Loucy (cell line): Measurements from ENCODE around the gene ADIPOR2.

Experiments
- H2AFZ ChIP-seq: fragments of 200-600 bp; sonication (generic); 2 replicates; pipeline ENCODE4 v1.6.0; 2016; ENCODE audit warnings: antibody characterized with exemption, mild to moderate bottlenecking, low read length, moderate library complexity
- H3F3A ChIP-seq: fragments of 200-600 bp; 2 replicates; pipeline ENCODE4 v1.6.0; 2016; ENCODE audit warnings: antibody characterized with exemption, low read depth, mild to moderate bottlenecking
- H3K27me3 ChIP-seq: fragments of 200-600 bp; sonication (generic); 2 replicates; pipeline ENCODE4 v1.6.1; 2014; ENCODE audit warnings: low read length, mild to moderate bottlenecking; ENCODE audit not compliant: insufficient read depth, poor library complexity, severe bottlenecking
- H3K36me3 ChIP-seq: fragments of 200-600 bp; sonication (generic); 2 replicates; pipeline ENCODE4 v1.6.1; 2016; ENCODE audit warnings: low read length; ENCODE audit not compliant: insufficient read depth
- H3K4me1 ChIP-seq: fragments of 200-600 bp; sonication (generic); 2 replicates; pipeline ENCODE4 v1.5.1; 2014; ENCODE audit warnings: low read length, mild to moderate bottlenecking; ENCODE audit not compliant: insufficient read depth, poor library complexity, severe bottlenecking
- H3K4me2 ChIP-seq: fragments of 200-600 bp; sonication (generic); 2 replicates; pipeline ENCODE4 v1.6.0; 2014; ENCODE audit warnings: antibody characterized with exemption, low read length, low read depth, mild to moderate bottlenecking; ENCODE audit not compliant: poor library complexity, severe bottlenecking
- H3K4me3 ChIP-seq: fragments of 200-600 bp; sonication (generic); 2 replicates; pipeline ENCODE4 v1.5.1; 2014; ENCODE audit warnings: low read length, mild to moderate bottlenecking, mixed read lengths; ENCODE audit not compliant: poor library complexity, severe bottlenecking
- H3K79me2 ChIP-seq: fragments of 200-600 bp; sonication (generic); 2 replicates; pipeline ENCODE4 v1.6.1; 2014; ENCODE audit warnings: low read length; ENCODE audit not compliant: insufficient read depth
- H3K9ac ChIP-seq: fragments of 200-600 bp; sonication (generic); 2 replicates; pipeline ENCODE4 v1.6.0; 2014; ENCODE audit warnings: mild to moderate bottlenecking, low read depth, low read length, moderate library complexity; ENCODE audit not compliant: poor library complexity, severe bottlenecking
- H3K9me2 ChIP-seq: fragments of 200-600 bp; sonication (generic); replicated peaks from 2 replicates; pipeline ENCODE4 v1.6.1; 2016; ENCODE audit warnings: low read depth, low read length, mixed read lengths
- H3K9me3 ChIP-seq: fragments of 200-600 bp; sonication (generic); 2 replicates; pipeline ENCODE4 v1.6.1; 2014; ENCODE audit warnings: mild to moderate bottlenecking, antibody characterized with exemption, low read length, low read depth; ENCODE audit not compliant: insufficient read depth
- H4K20me1 ChIP-seq: fragments of 200-600 bp; sonication (generic); 2 replicates; pipeline ENCODE4 v1.6.0; 2014; ENCODE audit warnings: antibody characterized with exemption, low read length, mild to moderate bottlenecking; ENCODE audit not compliant: insufficient read depth, poor library complexity, severe bottlenecking
- CTCF ChIP-seq: fragments of 200-600 bp; sonication (generic); conservative IDR thresholded peaks from 2 replicates; pipeline ENCODE4 v1.5.1; 2014; ENCODE audit warnings: mild to moderate bottlenecking, antibody characterized with exemption, low read length
- EZH2phosphoT487 ChIP-seq: fragments of 200-600 bp; IDR thresholded peaks from 2 replicates; pipeline ENCODE4 v1.6.1; 2018; ENCODE audit warnings: antibody characterized with exemption, mild to moderate bottlenecking, moderate library complexity, borderline replicate concordance

The ADIPOR2 gene

DNA sequence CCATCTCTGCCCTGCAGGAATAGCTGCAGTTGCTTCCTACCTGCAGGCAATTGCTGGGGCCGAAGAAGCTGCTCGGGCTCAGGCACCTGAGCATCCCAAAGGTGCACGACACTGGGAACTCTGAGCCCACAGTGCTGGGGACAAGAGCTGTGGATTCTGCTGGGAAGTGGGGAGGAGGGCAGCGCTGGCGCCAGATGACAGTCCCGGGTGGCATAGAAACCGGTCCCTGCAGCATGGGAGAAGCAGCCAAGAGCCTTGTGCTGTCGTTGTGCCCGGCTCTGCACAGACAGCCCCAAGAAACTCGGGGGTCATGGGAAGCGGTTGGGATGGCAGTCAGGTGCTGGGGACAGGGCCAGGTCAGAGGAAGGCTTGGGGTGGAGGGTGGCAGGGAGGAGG is 130.0 kb downstream of the ADIPOR2 start:
- H3K4me3 ChIP-seq: no peak overlapping the region
- no peak overlapping the region for H3K4me2 ChIP-seq
- no peaks in the 10 kb centered on the region for H3K36me3 ChIP-seq
- H3K27me3 ChIP-seq: no peaks in the 10 kb centered on the region
- H3K4me1 ChIP-seq: no peaks in the 10 kb centered on the region
- H3K9me3 ChIP-seq: no peaks in the 10 kb centered on the region
- TF ChIP-seq EZH2phosphoT487 (no peak), CTCF (no peak)
- no peak overlapping the region for H2AFZ ChIP-seq
- no peaks in the 10 kb centered on the region for H3K9me2 ChIP-seq
- no peaks in the 10 kb centered on the region for H3K79me2 ChIP-seq
- no peaks in the 10 kb centered on the region for H4K20me1 ChIP-seq
- H3F3A ChIP-seq: no peaks in the 10 kb centered on the region
- H3K9ac ChIP-seq: no peak overlapping the region

GRCh38 chr12:1821805-1822204 is 130.9 kb downstream of the ADIPOR2 start:
- no peaks in the 10 kb centered on the region for H3K27me3 ChIP-seq
- no peaks in the 10 kb centered on the region for H3K9me3 ChIP-seq
- H4K20me1 ChIP-seq: no peaks in the 10 kb centered on the region
- H3F3A ChIP-seq: no peaks in the 10 kb centered on the region
- no peaks in the 10 kb centered on the region for H3K79me2 ChIP-seq
- H3K9me2 ChIP-seq: no peaks in the 10 kb centered on the region
- no peaks in the 10 kb centered on the region for H3K4me1 ChIP-seq
- no peaks in the 10 kb centered on the region for H3K36me3 ChIP-seq
- H2AFZ ChIP-seq: no peak overlapping the region
- TF ChIP-seq CTCF: no peak
- no peak for TF ChIP-seq EZH2phosphoT487
- H3K4me3 ChIP-seq: no peak overlapping the region
- H3K4me2 ChIP-seq: no peak overlapping the region
- no peak overlapping the region for H3K9ac ChIP-seq

DNA sequence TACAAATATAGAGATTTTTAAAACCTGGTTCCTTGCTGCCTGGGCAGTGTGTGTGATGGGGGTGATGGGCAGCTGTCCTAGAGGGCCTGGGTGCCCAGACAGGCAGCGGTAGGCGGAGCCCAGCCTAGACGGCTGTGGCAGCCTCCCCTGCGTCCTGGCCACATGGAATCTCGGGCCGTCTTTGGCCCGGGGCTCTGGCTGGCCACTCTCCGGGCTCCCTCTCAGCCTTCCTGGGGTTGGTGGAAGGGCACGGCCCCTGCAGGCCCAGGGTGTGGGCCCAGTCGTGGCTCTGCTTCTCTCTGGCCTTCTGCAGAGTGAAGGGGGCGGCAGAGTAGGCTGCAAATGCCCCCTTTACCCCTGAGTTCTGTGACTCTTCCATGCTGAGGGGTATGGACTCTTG is 131.8 kb downstream of the ADIPOR2 start:
- H3K9me2 ChIP-seq: no peaks in the 10 kb centered on the region
- no peak overlapping the region for H3K4me3 ChIP-seq
- H3K9ac ChIP-seq: no peak overlapping the region
- no peak overlapping the region for H3K4me2 ChIP-seq
- H2AFZ ChIP-seq: no peak overlapping the region
- no peaks in the 10 kb centered on the region for H3K27me3 ChIP-seq
- H3K79me2 ChIP-seq: no peaks in the 10 kb centered on the region
- H3F3A ChIP-seq: no peaks in the 10 kb centered on the region
- H3K4me1 ChIP-seq: no peaks in the 10 kb centered on the region
- H3K9me3 ChIP-seq: no peaks in the 10 kb centered on the region
- H4K20me1 ChIP-seq: no peaks in the 10 kb centered on the region
- no peaks in the 10 kb centered on the region for H3K36me3 ChIP-seq
- TF ChIP-seq CTCF: no peak
- no peak for TF ChIP-seq EZH2phosphoT487
